Endothelial cell of umbilical vein (primary cell): ENCODE data around the gene MMP25.

Source experiments
- CTCF ChIP-seq, 2 donors: IDR thresholded peaks; 1 replicate in 1 of 2; 2 replicates in 1 of 2; pipeline ENCODE4 v1.5.1; 2011; ENCODE audit warnings: low read length in 2 of 2, mild to moderate bottlenecking in 2 of 2, moderate library complexity in 2 of 2, control low read depth in 1 of 2, inconsistent platforms in 1 of 2, low read depth in 1 of 2; ENCODE audit not compliant: insufficient read depth in 1 of 2; ENCODE audit errors: extremely low read depth in 1 of 2
- EZH2 ChIP-seq: IDR thresholded peaks from 2 replicates; pipeline ENCODE4 v1.6.1; 2012; ENCODE audit warnings: borderline replicate concordance, low read depth, mild to moderate bottlenecking, moderate library complexity, low read length, inconsistent platforms; ENCODE audit not compliant: severe bottlenecking
- JUN ChIP-seq: IDR thresholded peaks from 2 replicates; pipeline ENCODE4 v1.6.1; 2011; ENCODE audit warnings: borderline replicate concordance, low read depth; ENCODE audit not compliant: insufficient read length, insufficient read depth
- MYC ChIP-seq: IDR thresholded peaks from one replicate; pipeline ENCODE4 v1.6.1; 2011; ENCODE audit warnings: mild to moderate bottlenecking, low read depth, low read length
- POLR2A ChIP-seq: IDR thresholded peaks from 2 replicates; pipeline ENCODE4 v1.6.1; 2012; ENCODE audit warnings: low read depth, mild to moderate bottlenecking, control low read depth, low read length
- POLR2AphosphoS5 ChIP-seq: IDR thresholded peaks from 2 replicates; pipeline ENCODE4 v1.6.1; 2012; ENCODE audit warnings: low read depth, mild to moderate bottlenecking, control low read depth, low read length, moderate library complexity; ENCODE audit not compliant: insufficient read depth

- TF ChIP-seq CTCF (IDR thresholded peaks at IDR 0.05; ENCODE audit: extremely low read depth in 1 of 2, insufficient read depth in 1 of 2, low read depth in 1 of 2, low read length in 2 of 2) (no peak), EZH2 (no peak), POLR2A (no peak), JUN (no peak), MYC (no peak), POLR2AphosphoS5 (no peak)
Observed at GRCh38 chr16:3008690-3009037, 37.7 kb upstream of the MMP25 start.
